HG03196 (cell line): ENCODE results near the gene CCND1.
"Not testable (repeated sequence)": the region's sequence is repeated elsewhere in the genome, so short reads cannot be mapped to it uniquely, and the experiment has no call there.

ENCODE experiments used
- ATAC-seq: cut with Tn5 transposase; IDR thresholded peaks from one replicate; pipeline ENCODE4 v1.9.1; 2021; ENCODE audit not compliant: unreplicated experiment

Gene CCND1

GRCh38 chr11:69617682-69618081 is 23.3 kb upstream of the CCND1 start:
- ATAC-seq: no peak

- no peak for ATAC-seq
These were observed 22.7 kb upstream of the CCND1 start for GRCh38 chr11:69618237-69618636.

- no peak for ATAC-seq
These were observed 20.2 kb upstream of the CCND1 start for GRCh38 chr11:69620683-69621290.

- ATAC-seq: not testable (repeated sequence)
These were observed 18.8 kb upstream of the CCND1 start for GRCh38 chr11:69622097-69622681.

- ATAC-seq: no peak
These were observed 16.7 kb upstream of the CCND1 start for GRCh38 chr11:69624293-69624692.

GRCh38 chr11:69625476-69625875 is 15.5 kb upstream of the CCND1 start:
- no peak for ATAC-seq

GRCh38 chr11:69627551-69627950 is 13.4 kb upstream of the CCND1 start:
- no peak for ATAC-seq

- no peak for ATAC-seq
These were observed 10.9 kb upstream of the CCND1 start for GRCh38 chr11:69630017-69630416.

- ATAC-seq: no peak
These were observed 10.5 kb upstream of the CCND1 start for GRCh38 chr11:69630424-69630823.

- no peak for ATAC-seq
These were observed 8.1 kb upstream of the CCND1 start for GRCh38 chr11:69632900-69633299.

- no peak for ATAC-seq
These were observed 6.9 kb upstream of the CCND1 start for GRCh38 chr11:69634069-69634468.

- no peak for ATAC-seq
These were observed 6.4 kb upstream of the CCND1 start for GRCh38 chr11:69634590-69634989.

GRCh38 chr11:69635195-69635594 is 5.8 kb upstream of the CCND1 start:
- ATAC-seq: no peak

- ATAC-seq: no peak
These were observed 5.0 kb upstream of the CCND1 start for GRCh38 chr11:69635804-69636511.

- no peak for ATAC-seq
These were observed 4.3 kb upstream of the CCND1 start for GRCh38 chr11:69636512-69637197.

- ATAC-seq: no peak
These were observed 3.6 kb upstream of the CCND1 start for GRCh38 chr11:69637198-69637940.

GRCh38 chr11:69637941-69638871 is 2.8 kb upstream of the CCND1 start:
- ATAC-seq: no peak

- ATAC-seq: no peak
These were observed 1.8 kb upstream of the CCND1 start for GRCh38 chr11:69638941-69639681.

- ATAC-seq: no peak
These were observed 1.1 kb upstream of the CCND1 start for GRCh38 chr11:69639831-69640230.
